Measurements from ENCODE around the gene COX6B1.
"Not testable (repeated sequence)": the region's sequence is repeated elsewhere in the genome, so short reads cannot be mapped to it uniquely, and the experiment has no call there.

Gene COX6B1

DNA sequence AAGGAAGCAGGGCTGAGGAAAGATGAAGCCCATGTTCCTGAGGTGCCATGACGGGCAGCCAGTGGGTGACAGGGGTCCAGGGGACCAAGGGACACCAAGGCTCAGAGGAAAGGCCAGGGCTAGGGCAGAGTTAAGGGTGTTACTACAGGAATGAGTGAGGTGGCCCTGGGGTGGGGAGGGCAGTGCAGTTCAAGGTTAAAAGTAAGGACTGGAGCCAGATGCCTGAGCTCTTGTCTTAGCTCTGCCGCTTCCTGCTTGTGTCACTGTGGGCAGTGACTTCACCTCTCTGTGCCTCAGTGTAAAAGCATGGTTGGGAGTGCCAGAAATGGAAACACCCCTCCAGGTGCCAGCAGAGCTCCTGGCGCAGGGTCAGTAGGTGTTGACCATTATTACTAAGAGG lies 11.5 kb upstream of the COX6B1 start:
- no peak for DNase-seq

DNA sequence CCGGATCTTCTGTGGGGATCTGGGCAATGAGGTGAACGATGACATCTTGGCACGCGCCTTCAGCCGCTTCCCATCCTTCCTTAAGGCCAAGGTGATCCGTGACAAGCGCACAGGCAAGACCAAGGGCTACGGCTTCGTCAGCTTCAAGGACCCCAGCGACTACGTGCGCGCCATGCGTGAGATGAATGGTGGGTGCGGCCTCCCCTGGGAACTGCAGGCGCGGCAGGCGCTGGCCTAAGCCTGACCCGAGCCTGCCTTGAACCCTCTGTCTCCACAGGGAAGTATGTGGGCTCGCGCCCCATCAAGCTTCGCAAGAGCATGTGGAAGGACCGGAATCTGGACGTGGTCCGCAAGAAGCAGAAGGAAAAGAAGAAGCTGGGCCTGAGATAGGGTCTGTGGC lies 11.0 kb upstream of the COX6B1 start:
- no peak for DNase-seq

- DNase-seq = no peak
Measured at GRCh38 chr19:35639321-35639639, 8.8 kb upstream of the COX6B1 start.

GRCh38 chr19:35639863-35640262 lies 8.3 kb upstream of the COX6B1 start:
- no peak for DNase-seq

DNA sequence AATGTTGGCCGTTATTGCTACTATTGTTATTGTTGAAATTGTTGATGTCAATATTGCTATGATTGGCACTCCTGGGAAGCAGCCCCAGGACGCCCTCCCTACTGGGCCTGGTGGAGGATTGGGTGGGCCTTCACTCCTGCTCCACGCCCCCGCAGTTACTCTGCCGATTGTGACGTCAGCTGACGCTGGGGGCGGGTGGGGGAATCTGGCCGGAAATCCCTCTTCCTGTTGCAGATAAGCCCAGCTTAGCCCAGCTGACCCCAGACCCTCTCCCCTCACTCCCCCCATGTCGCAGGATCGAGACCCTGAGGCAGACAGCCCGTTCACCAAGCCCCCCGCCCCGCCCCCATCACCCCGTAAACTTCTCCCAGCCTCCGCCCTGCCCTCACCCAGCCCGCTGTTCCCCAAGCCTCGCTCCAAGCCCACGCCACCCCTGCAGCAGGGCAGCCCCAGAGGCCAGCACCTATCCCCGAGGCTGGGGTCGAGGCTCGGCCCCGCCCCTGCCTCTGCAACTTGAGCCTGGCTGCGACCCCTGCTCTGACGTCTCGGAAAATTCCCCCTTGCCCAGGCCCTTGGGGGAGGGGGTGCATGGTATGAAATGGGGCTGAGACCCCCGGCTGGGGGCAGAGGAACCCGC lies 6.5 kb upstream of the COX6B1 start, which contains the start of gene ETV2:
TSS of gene ETV2 (plus strand) at position 231 of the 637 bp plus-strand sequence. CDS start 716 bp downstream, outside the sequence.
- DNase-seq = no peak

GRCh38 chr19:35642312-35642711 lies 5.8 kb upstream of the COX6B1 start:
- DNase-seq = no peak

DNA sequence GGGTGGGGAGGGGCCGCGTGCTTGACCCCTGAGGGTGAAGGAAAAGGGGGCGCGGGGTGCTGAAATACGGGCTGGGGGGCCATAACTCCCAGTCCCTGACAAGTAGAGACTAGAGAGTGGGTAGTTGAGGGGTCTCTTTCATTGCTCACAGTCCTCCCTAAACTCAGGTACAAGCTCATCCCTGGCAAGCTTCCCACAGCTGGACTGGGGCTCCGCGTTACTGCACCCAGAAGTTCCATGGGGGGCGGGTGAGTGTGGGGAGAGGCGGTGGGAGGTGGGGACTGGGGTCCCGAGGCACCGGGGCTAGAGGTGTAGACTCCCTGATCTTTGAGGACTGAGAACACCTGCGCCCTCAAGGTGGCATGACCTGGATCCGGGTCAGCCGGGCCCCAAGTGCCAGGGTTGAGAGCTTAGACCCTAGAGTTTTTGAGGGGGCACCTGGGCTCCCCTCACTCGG lies 5.3 kb upstream of the COX6B1 start:
- no peak for DNase-seq

GRCh38 chr19:35643255-35644205 lies 4.6 kb upstream of the COX6B1 start:
- DNase-seq = peak; percentile 74

DNA sequence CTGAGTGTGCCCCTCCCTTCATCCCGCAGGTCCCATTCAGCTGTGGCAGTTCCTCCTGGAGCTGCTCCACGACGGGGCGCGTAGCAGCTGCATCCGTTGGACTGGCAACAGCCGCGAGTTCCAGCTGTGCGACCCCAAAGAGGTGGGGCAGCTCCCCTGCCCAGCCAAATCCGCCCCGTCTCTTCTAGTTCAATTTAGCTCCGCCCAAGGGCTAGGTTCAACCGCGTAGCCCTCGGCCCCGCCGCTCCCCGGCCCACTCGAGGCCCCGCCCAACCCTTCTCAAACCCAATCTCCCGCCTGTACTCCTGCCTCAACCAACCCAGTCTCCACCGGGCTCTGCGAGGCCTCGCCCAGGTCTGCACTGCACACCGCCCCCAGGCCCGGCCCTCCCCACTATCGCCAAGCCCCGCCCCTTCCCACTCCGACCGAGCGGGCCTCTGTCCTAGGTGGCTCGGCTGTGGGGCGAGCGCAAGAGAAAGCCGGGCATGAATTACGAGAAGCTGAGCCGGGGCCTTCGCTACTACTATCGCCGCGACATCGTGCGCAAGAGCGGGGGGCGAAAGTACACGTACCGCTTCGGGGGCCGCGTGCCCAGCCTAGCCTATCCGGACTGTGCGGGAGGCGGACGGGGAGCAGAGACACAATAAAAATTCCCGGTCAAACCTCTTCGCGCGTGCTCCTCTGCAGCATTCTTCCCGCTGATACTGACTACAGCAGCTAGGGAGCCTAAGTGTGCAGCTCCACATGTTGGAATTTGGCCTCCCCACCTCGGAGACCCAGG lies 3.7 kb upstream of the COX6B1 start:
- peak; percentile 96 for DNase-seq

DNA sequence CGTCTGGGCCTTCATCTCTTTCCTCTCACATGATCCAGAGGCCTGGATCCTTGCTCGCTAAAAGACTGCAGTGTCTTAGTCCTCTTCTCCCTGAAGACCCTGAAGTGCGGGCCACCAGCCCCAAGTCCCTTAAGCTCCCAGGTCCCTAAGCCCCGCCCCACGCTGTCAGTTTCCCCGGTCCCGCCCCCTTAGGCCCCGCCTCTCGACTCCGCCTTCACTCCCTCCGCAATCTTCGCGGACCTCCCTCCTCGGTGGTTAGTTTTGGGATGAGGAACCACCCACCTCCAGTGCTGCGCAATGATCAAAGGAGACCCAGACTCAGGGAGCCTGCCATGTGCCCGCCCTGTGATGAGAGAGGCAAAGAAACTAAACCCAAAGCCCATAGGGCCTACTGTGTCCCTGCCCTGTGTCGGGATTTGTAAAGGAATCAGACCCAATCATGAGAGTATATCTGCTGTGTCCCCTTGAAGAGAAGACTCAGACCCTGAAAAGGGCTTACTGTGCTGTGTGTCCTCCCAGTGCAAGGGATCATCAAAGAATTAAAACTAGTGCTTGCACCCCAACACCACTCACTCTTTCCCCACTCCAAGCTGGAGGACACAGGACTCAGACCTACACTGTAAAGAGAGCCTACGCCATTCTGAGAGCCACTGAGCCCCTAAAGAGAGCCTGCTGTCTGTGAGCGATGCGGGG lies 3.0 kb upstream of the COX6B1 start:
- peak; percentile 65 for DNase-seq

DNA sequence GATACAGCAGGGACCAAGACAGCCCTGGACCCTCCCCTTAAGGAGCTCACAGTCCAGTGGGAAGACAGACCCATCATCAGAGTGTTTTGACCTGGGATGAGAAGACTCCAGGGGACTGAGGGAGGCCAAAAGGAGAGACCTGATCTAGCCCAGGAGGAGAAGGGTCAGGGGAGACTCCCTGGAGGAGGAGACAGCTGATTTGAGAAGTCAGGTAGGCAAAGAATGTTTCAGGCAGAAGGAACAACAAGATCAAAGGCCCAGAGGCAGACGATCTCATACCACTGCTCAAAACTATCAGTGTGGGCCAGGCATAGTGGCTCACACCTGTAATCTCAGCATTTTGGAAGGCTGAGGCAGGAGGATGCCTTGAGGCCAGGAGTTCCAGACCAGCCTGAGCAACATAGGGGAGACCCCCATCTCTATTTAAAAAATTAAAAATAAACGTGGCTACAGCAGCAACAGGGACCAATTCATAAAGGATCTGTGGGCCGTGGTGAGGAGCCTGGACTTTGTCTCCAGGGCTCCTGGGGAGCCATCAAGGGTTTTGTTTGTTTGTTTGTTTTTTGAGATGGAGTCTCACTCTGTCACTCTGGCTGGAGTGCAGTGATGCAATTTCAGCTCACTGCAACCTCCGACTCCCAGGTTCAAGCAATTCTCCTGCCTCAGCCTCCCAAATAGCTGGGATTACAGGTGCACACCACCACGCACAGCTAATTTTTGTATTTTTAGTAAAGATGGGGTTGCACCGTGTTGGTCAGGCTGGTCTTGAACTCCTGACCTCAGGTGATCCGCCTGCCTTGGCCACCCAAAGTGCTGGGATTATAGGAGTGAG lies 2.2 kb upstream of the COX6B1 start:
- DNase-seq = no peak

DNA sequence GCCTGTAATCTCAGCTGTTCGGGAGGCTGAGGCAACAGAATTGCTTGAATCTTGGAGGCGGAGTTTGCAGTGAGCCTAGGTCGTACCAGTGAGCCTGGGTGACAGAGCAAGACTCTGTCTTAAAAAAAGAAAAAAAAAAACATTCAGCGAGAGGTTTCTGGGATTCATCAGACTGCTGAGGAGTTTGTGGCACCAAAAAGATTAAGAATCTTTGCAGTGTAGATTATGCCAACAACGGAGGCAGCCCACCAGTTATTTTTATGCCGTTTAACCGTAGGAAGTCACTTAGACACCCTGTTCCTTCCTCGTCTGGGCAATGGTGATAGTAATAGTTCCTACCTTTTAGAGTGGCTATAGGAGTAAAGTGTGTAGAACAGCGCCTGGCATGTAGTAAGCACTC lies 2.5 kb downstream of the COX6B1 start:
- no peak for DNase-seq

- DNase-seq = not testable (repeated sequence)
Measured at GRCh38 chr19:35654828-35655227, 6.7 kb downstream of the COX6B1 start.

GRCh38 chr19:35655600-35655999 lies 7.5 kb downstream of the COX6B1 start:
- no peak for DNase-seq

GRCh38 chr19:35656700-35657099 lies 8.6 kb downstream of the COX6B1 start:
- DNase-seq = no peak

GRCh38 chr19:35657904-35658700 lies 10.0 kb downstream of the COX6B1 start:
- no peak for DNase-seq

DNA sequence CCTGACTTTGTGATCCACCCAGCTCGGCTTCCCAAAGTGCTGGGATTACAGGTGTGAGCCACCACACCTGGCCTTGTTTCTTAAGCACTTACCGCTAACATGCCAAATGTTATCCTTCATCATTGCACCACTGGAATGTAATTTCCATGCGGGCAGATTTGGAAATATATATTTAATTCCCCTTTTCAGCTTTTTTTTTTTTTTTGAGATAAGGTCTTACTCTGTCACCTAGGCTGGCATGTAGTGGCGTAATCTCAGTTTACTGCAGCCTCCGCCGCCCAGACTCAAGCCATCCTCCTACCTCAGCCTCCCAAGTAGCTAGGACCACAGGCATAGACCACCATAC lies 13.8 kb downstream of the COX6B1 start:
- no peak for DNase-seq

GRCh38 chr19:35663981-35664380 lies 15.9 kb downstream of the COX6B1 start:
- no peak for DNase-seq

DNA sequence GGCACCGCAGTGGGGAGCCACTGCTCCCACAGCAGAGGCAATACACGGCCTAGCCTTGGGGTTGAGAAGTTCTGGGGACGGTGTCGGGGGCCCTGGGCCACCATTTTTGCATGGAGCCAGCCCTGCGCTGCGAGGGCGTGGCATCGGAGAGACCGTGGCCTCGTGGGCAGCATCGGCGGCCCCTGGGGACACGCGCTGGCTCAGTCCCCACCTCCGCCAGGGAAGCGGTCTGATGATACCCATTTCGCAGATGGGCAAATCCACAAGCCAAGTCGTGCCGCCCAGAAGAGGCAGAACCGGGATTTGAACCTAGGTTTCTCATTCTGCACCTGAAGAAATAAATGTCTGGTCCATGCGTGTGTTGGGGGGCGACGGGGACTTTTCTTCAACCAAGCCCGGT lies 17.0 kb downstream of the COX6B1 start:
- no peak for DNase-seq

DNA sequence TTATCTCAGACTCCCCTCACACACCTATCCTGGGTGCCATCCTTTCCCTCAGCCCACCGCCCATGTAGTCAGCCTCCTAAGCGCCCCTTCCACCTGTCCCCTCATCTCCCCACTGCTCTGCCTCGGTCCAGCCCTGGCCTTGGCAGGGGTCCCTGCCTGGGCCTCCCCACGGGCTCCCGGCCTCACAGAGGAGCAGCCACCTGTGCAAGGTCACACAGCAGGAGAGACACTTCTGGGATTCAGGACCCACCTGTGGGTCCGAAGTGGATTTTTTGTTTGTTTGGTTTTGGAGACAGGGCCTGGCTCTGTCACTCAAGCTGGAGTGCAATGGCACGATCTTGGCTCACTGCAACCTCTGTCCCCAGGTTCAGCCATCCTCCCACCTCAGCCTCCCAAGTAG lies 17.5 kb downstream of the COX6B1 start:
- no peak for DNase-seq

- DNase-seq = no peak
Measured at GRCh38 chr19:35666251-35666913, 18.3 kb downstream of the COX6B1 start, which contains the start of gene UPK1A. Gene UPK1A, plus strand, starts transcription at chr19:35666517. Its CDS starts 296 bp downstream, at chr19:35666813.
